Liver (tissue), 9 donors: ENCODE measurements around the gene ZDHHC18. TPM values are rescaled to one million over a fixed set of nuclear protein-coding genes. Genes with fewer than 3 reads are reported as not detected.

ENCODE experiments used
- DNase-seq: peaks from one replicate; pipeline ENCODE4 v3.0.0-alpha.2; 2017; ENCODE audit warnings: low spot score
- H3K27ac ChIP-seq, 2 donors: one replicate each; pipeline ENCODE4 v1.7.0; 2013; ENCODE audit warnings: inconsistent platforms in 2 of 2, low read length in 2 of 2, control low read depth in 1 of 2, low read depth in 1 of 2, mild to moderate bottlenecking in 1 of 2
- H3K27me3 ChIP-seq, 4 donors: one replicate each; pipeline versions ENCODE4 v1.6.1 to v1.7.0; 2013; ENCODE audit warnings: low read length in 3 of 4, inconsistent platforms in 1 of 4, mild to moderate bottlenecking in 1 of 4, moderate library complexity in 1 of 4; ENCODE audit not compliant: control insufficient read depth in 4 of 4, insufficient read depth in 4 of 4
- H3K36me3 ChIP-seq, 4 donors: one replicate each; pipeline versions ENCODE4 v1.6.1 to v1.7.0; 2013; ENCODE audit warnings: low read length in 3 of 4, mild to moderate bottlenecking in 3 of 4, low read depth in 1 of 4, moderate library complexity in 1 of 4; ENCODE audit not compliant: control insufficient read depth in 4 of 4, insufficient read depth in 3 of 4
- H3K4me1 ChIP-seq, 4 donors: one replicate each; pipeline versions ENCODE4 v1.6.1 to v1.7.0; 2013; ENCODE audit warnings: low read length in 3 of 4, mild to moderate bottlenecking in 3 of 4, moderate library complexity in 1 of 4; ENCODE audit not compliant: control insufficient read depth in 4 of 4, insufficient read depth in 4 of 4
- H3K4me3 ChIP-seq, 3 donors: one replicate each; pipeline versions ENCODE4 v1.6.1 to v1.7.0; 2013; ENCODE audit warnings: low read length in 3 of 3, control low read depth in 1 of 3, low read depth in 1 of 3, mild to moderate bottlenecking in 1 of 3
- H3K9ac ChIP-seq, 2 donors: one replicate each; pipeline ENCODE4 v1.7.0; 2013; ENCODE audit warnings: low read length in 2 of 2, mild to moderate bottlenecking in 2 of 2, moderate library complexity in 2 of 2, control low read depth in 1 of 2, low read depth in 1 of 2
- H3K9me3 ChIP-seq, 4 donors: one replicate each; pipeline versions ENCODE4 v1.6.1 to v1.7.0; 2013; ENCODE audit warnings: low read length in 3 of 4; ENCODE audit not compliant: control insufficient read depth in 4 of 4
- EGR1 ChIP-seq, 2 donors: IDR thresholded peaks; 2 replicates each; pipeline ENCODE4 v1.6.1; 2016 to 2018; ENCODE audit warnings: antibody characterized with exemption in 2 of 2, low read depth in 2 of 2
- FOXA1 ChIP-seq: IDR thresholded peaks from 2 replicates; pipeline ENCODE4 v1.6.1; 2016; ENCODE audit warnings: antibody characterized with exemption
- FOXA2 ChIP-seq: IDR thresholded peaks from 2 replicates; pipeline ENCODE4 v1.6.1; 2016; ENCODE audit warnings: antibody characterized with exemption
- GABPA ChIP-seq, 2 donors: IDR thresholded peaks in 1 of 2; conservative IDR thresholded peaks in 1 of 2; 2 replicates each; pipeline ENCODE4 v1.6.1; 2016; ENCODE audit warnings: antibody characterized with exemption in 2 of 2, mild to moderate bottlenecking in 1 of 2, moderate library complexity in 1 of 2
- HNF4A ChIP-seq, 2 donors: conservative IDR thresholded peaks; 2 replicates each; pipeline ENCODE4 v1.6.1; 2016; ENCODE audit warnings: antibody characterized with exemption in 2 of 2, mild to moderate bottlenecking in 2 of 2
- HNF4G ChIP-seq: IDR thresholded peaks from 2 replicates; pipeline ENCODE4 v1.6.1; 2016; ENCODE audit warnings: antibody characterized with exemption
- JUND ChIP-seq, 2 donors: IDR thresholded peaks; 2 replicates each; pipeline ENCODE4 v1.6.1; 2016; ENCODE audit warnings: antibody characterized with exemption in 2 of 2
- NR2F2 ChIP-seq: IDR thresholded peaks from 2 replicates; pipeline ENCODE4 v1.6.1; 2016; ENCODE audit warnings: antibody characterized with exemption
- RAD21 ChIP-seq, 2 donors: IDR thresholded peaks; 2 replicates each; pipeline ENCODE4 v1.6.1; 2016; ENCODE audit warnings: antibody characterized with exemption in 2 of 2, mild to moderate bottlenecking in 2 of 2
- RXRA ChIP-seq, 2 donors: IDR thresholded peaks; 2 replicates each; pipeline ENCODE4 v1.6.1; 2017 to 2018; ENCODE audit warnings: antibody characterized with exemption in 2 of 2, mild to moderate bottlenecking in 1 of 2
- SP1 ChIP-seq: IDR thresholded peaks from 2 replicates; pipeline ENCODE4 v1.6.1; 2018; ENCODE audit warnings: antibody characterized with exemption, mild to moderate bottlenecking
- TAF1 ChIP-seq: conservative IDR thresholded peaks from 2 replicates; pipeline ENCODE4 v1.6.1; 2016; ENCODE audit warnings: antibody characterized with exemption, mild to moderate bottlenecking
- YY1 ChIP-seq: IDR thresholded peaks from 2 replicates; pipeline ENCODE4 v1.6.1; 2016; ENCODE audit warnings: antibody characterized with exemption, mild to moderate bottlenecking
- WGBS: extraction: QIAGEN DNeasy Blood & Tissue Kit; methylation state at CpG from one replicate; pipeline ENCODE4 v1.1.7; 2013; 5-methylcytosine and 5-hydroxymethylcytosine counted together
- polyA plus RNA-seq, 2 donors: library from polyadenylated mRNA; stranded (reverse) in 1 of 2; unstranded in 1 of 2; fragments of 200-250 nt in 1 of 2; fragments of >200 nt in 1 of 2; fragmentation: Nextera tagmentation in 1 of 2; extraction: Ambion mirVana in 1 of 2; gene quantifications; one replicate each; pipeline versions ENCODE4 v1.2.1 to v1.2.3, GENCODE V29; 2013 to 2015
- total RNA-seq, 2 donors: library from RNA; depleted of rRNA; stranded (reverse); fragments of >200 nt; gene quantifications; one replicate each; pipeline ENCODE4 v1.2.3, GENCODE V29; 2014
- TF ChIP-seq, protein P1 (sequence below): IDR thresholded peaks from 2 replicates; pipeline ENCODE4 v1.6.1; 2016; ENCODE audit warnings: antibody characterized with exemption
- TF ChIP-seq, protein P2 (sequence below): fragments of 150-350 bp; IDR thresholded peaks from 2 replicates; pipeline ENCODE4 v1.5.1; 2017; ENCODE audit warnings: improper control_type of control experiment, low read depth, low read length; ENCODE audit not compliant: missing input control
- TF ChIP-seq, protein P3 (sequence below): IDR thresholded peaks from 2 replicates; pipeline ENCODE4 v1.6.1; 2016; ENCODE audit warnings: antibody characterized with exemption
- TF ChIP-seq, protein P4 (sequence below): IDR thresholded peaks from 2 replicates; pipeline ENCODE4 v1.6.1; 2016; ENCODE audit warnings: antibody characterized with exemption
- TF ChIP-seq, protein P5 (sequence below): IDR thresholded peaks from 2 replicates; pipeline ENCODE4 v1.6.1; 2016; ENCODE audit warnings: antibody characterized with exemption, mild to moderate bottlenecking
- donor health status: healthy.
- donor health status: healthy.
- donor health status: healthy.
- donor health status: healthy.
- donor health status: healthy.

ZDHHC18 gene
- total and polyA plus RNA-seq, 4 donors = 2.6 to 9.2 (median 7.9) TPM

DNA sequence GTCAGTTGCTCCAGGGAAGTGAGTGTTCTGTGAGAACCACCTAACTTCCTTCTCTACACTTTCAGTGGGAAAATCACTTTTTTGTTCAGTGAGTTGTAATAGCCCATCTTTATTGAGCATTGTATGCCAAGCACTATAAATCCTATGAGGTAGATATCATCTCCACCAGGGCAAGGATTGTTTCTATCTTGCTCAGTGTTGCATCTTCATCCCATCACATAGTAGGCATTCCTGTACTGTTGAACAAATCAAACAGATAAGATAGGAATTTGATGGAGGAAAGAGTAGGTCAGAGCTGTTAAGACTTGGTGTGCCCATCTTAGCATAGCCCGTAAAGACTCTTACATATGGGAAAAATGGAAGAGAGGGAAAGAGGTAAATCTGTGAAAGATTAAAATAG lies 41.6 kb upstream of the ZDHHC18 start:
- no peak for DNase-seq
- Histone ChIP-seq H3K27ac (peak overlapping the region; percentile 99 to 100), H3K4me1 (peaks cover 15 to 83% (median 66%) of the 10 kb centered on the region in 4 donors), H3K9ac (no peak overlapping the region), H3K27me3 (no peaks in the 10 kb centered on the region), H3K36me3 (peaks cover 0 to 4% (median 0%) of the 10 kb centered on the region in 4 donors), H3K9me3 (no peaks in the 10 kb centered on the region), H3K4me3 (no peak overlapping the region)
- 98% methylated on average over 1 of the region's 1 CpG for WGBS
- no peak for TF ChIP-seq JUND (IDR thresholded peaks at IDR 0.05)
- TF ChIP-seq SP1 = no peak
- TF ChIP-seq TAF1 = no peak
- no peak for TF ChIP-seq FOXA1
- TF ChIP-seq, protein P1, sequence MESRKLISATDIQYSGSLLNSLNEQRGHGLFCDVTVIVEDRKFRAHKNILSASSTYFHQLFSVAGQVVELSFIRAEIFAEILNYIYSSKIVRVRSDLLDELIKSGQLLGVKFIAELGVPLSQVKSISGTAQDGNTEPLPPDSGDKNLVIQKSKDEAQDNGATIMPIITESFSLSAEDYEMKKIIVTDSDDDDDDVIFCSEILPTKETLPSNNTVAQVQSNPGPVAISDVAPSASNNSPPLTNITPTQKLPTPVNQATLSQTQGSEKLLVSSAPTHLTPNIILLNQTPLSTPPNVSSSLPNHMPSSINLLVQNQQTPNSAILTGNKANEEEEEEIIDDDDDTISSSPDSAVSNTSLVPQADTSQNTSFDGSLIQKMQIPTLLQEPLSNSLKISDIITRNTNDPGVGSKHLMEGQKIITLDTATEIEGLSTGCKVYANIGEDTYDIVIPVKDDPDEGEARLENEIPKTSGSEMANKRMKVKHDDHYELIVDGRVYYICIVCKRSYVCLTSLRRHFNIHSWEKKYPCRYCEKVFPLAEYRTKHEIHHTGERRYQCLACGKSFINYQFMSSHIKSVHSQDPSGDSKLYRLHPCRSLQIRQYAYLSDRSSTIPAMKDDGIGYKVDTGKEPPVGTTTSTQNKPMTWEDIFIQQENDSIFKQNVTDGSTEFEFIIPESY = no peak
- TF ChIP-seq, protein P2, sequence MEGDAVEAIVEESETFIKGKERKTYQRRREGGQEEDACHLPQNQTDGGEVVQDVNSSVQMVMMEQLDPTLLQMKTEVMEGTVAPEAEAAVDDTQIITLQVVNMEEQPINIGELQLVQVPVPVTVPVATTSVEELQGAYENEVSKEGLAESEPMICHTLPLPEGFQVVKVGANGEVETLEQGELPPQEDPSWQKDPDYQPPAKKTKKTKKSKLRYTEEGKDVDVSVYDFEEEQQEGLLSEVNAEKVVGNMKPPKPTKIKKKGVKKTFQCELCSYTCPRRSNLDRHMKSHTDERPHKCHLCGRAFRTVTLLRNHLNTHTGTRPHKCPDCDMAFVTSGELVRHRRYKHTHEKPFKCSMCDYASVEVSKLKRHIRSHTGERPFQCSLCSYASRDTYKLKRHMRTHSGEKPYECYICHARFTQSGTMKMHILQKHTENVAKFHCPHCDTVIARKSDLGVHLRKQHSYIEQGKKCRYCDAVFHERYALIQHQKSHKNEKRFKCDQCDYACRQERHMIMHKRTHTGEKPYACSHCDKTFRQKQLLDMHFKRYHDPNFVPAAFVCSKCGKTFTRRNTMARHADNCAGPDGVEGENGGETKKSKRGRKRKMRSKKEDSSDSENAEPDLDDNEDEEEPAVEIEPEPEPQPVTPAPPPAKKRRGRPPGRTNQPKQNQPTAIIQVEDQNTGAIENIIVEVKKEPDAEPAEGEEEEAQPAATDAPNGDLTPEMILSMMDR = no peak
- TF ChIP-seq HNF4G = no peak
- TF ChIP-seq EGR1 (IDR thresholded peaks at IDR 0.05; ENCODE audit: low read depth in 2 of 2) = no peak
- no peak for TF ChIP-seq FOXA2
- TF ChIP-seq, protein P3, sequence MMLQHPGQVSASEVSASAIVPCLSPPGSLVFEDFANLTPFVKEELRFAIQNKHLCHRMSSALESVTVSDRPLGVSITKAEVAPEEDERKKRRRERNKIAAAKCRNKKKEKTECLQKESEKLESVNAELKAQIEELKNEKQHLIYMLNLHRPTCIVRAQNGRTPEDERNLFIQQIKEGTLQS = no peak
- no peak for TF ChIP-seq GABPA (IDR thresholded peaks at IDR 0.05 in 1 of 2, conservative IDR thresholded peaks at IDR 0.05 in 1 of 2)
- TF ChIP-seq, protein P4, sequence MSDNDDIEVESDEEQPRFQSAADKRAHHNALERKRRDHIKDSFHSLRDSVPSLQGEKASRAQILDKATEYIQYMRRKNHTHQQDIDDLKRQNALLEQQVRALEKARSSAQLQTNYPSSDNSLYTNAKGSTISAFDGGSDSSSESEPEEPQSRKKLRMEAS = no peak
- TF ChIP-seq, protein P5, sequence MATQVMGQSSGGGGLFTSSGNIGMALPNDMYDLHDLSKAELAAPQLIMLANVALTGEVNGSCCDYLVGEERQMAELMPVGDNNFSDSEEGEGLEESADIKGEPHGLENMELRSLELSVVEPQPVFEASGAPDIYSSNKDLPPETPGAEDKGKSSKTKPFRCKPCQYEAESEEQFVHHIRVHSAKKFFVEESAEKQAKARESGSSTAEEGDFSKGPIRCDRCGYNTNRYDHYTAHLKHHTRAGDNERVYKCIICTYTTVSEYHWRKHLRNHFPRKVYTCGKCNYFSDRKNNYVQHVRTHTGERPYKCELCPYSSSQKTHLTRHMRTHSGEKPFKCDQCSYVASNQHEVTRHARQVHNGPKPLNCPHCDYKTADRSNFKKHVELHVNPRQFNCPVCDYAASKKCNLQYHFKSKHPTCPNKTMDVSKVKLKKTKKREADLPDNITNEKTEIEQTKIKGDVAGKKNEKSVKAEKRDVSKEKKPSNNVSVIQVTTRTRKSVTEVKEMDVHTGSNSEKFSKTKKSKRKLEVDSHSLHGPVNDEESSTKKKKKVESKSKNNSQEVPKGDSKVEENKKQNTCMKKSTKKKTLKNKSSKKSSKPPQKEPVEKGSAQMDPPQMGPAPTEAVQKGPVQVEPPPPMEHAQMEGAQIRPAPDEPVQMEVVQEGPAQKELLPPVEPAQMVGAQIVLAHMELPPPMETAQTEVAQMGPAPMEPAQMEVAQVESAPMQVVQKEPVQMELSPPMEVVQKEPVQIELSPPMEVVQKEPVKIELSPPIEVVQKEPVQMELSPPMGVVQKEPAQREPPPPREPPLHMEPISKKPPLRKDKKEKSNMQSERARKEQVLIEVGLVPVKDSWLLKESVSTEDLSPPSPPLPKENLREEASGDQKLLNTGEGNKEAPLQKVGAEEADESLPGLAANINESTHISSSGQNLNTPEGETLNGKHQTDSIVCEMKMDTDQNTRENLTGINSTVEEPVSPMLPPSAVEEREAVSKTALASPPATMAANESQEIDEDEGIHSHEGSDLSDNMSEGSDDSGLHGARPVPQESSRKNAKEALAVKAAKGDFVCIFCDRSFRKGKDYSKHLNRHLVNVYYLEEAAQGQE = no peak
- no peak for TF ChIP-seq YY1
- TF ChIP-seq NR2F2 = no peak
- TF ChIP-seq HNF4A (conservative IDR thresholded peaks at IDR 0.05) = no peak
- TF ChIP-seq RAD21 (IDR thresholded peaks at IDR 0.05) = no peak
- no peak for TF ChIP-seq RXRA (IDR thresholded peaks at IDR 0.05)
